GOT3 (cell line): ENCODE measurements around the gene AUTS2.

Source experiments
- DNase-seq: peaks from one replicate; lab custom pipeline; 2025; ENCODE audit warnings: mixed read lengths; lab: John Stamatoyannopoulos, UW

Gene AUTS2

GRCh38 chr7:70035519-70035918 is 437.2 kb downstream of the AUTS2 start:
- no peak for DNase-seq

GRCh38 chr7:70035955-70036354 is 437.7 kb downstream of the AUTS2 start:
- no peak for DNase-seq

- no peak for DNase-seq
These were observed 438.4 kb downstream of the AUTS2 start for GRCh38 chr7:70036695-70037094.

GRCh38 chr7:70037171-70037933 is 439.1 kb downstream of the AUTS2 start:
- no peak for DNase-seq

GRCh38 chr7:70040051-70040450 is 441.8 kb downstream of the AUTS2 start:
- no peak for DNase-seq

GRCh38 chr7:70040970-70041766 is 442.9 kb downstream of the AUTS2 start:
- no peak for DNase-seq

- no peak for DNase-seq
These were observed 444.3 kb downstream of the AUTS2 start for GRCh38 chr7:70042533-70042932.

GRCh38 chr7:70043015-70043538 is 444.8 kb downstream of the AUTS2 start:
- DNase-seq = no peak

- no peak for DNase-seq
These were observed 445.8 kb downstream of the AUTS2 start for GRCh38 chr7:70044064-70044463.

GRCh38 chr7:70044525-70044924 is 446.2 kb downstream of the AUTS2 start:
- DNase-seq = no peak

- DNase-seq = no peak
These were observed 446.7 kb downstream of the AUTS2 start for GRCh38 chr7:70044981-70045380.

- DNase-seq = no peak
These were observed 449.1 kb downstream of the AUTS2 start for GRCh38 chr7:70047384-70047783.

GRCh38 chr7:70047891-70048448 is 449.7 kb downstream of the AUTS2 start:
- no peak for DNase-seq

- no peak for DNase-seq
These were observed 453.5 kb downstream of the AUTS2 start for GRCh38 chr7:70051726-70052125.

- no peak for DNase-seq
These were observed 454.4 kb downstream of the AUTS2 start for GRCh38 chr7:70052691-70053090.

GRCh38 chr7:70053421-70053820 is 455.1 kb downstream of the AUTS2 start:
- no peak for DNase-seq

- DNase-seq = no peak
These were observed 455.7 kb downstream of the AUTS2 start for GRCh38 chr7:70053989-70054388.

GRCh38 chr7:70056363-70056762 is 458.1 kb downstream of the AUTS2 start:
- no peak for DNase-seq

GRCh38 chr7:70060298-70061068 is 462.2 kb downstream of the AUTS2 start:
- no peak for DNase-seq

- DNase-seq = no peak
These were observed 465.1 kb downstream of the AUTS2 start for GRCh38 chr7:70063371-70063770.

GRCh38 chr7:70063927-70064326 is 465.7 kb downstream of the AUTS2 start:
- no peak for DNase-seq

GRCh38 chr7:70066844-70067243 is 468.6 kb downstream of the AUTS2 start:
- no peak for DNase-seq
